Skeletal muscle satellite cell (primary cell): ENCODE results near the gene SMAD6.
A peak's percentile ranks its signal among the peaks of the same experiment; 100 is the strongest.

ENCODE experiments used
- H3K27me3 ChIP-seq: 2 replicates; pipeline ENCODE4 v1.7.0; 2013; ENCODE audit warnings: low read length; ENCODE audit not compliant: control insufficient read depth, insufficient read depth
- H3K36me3 ChIP-seq: 2 replicates; pipeline ENCODE4 v1.7.0; 2013; ENCODE audit warnings: mild to moderate bottlenecking, control low read depth, low read length; ENCODE audit not compliant: insufficient read depth
- H3K4me1 ChIP-seq: 2 replicates; pipeline ENCODE4 v1.7.0; 2013; ENCODE audit warnings: low read length; ENCODE audit not compliant: control insufficient read depth, insufficient read depth
- H3K4me2 ChIP-seq: 2 replicates; pipeline ENCODE4 v1.7.0; 2013; ENCODE audit warnings: mild to moderate bottlenecking, low read length
- H3K4me3 ChIP-seq: 2 replicates; pipeline ENCODE4 v1.7.0; 2013; ENCODE audit warnings: low read length
- H3K9ac ChIP-seq: 2 replicates; pipeline ENCODE4 v1.7.0; 2013; ENCODE audit warnings: mild to moderate bottlenecking, low read depth, low read length, moderate library complexity
- H3K9me3 ChIP-seq: replicated peaks from 2 replicates; pipeline ENCODE4 v1.7.0; 2013; ENCODE audit warnings: mild to moderate bottlenecking, control low read depth, low read length

Gene SMAD6

DNA sequence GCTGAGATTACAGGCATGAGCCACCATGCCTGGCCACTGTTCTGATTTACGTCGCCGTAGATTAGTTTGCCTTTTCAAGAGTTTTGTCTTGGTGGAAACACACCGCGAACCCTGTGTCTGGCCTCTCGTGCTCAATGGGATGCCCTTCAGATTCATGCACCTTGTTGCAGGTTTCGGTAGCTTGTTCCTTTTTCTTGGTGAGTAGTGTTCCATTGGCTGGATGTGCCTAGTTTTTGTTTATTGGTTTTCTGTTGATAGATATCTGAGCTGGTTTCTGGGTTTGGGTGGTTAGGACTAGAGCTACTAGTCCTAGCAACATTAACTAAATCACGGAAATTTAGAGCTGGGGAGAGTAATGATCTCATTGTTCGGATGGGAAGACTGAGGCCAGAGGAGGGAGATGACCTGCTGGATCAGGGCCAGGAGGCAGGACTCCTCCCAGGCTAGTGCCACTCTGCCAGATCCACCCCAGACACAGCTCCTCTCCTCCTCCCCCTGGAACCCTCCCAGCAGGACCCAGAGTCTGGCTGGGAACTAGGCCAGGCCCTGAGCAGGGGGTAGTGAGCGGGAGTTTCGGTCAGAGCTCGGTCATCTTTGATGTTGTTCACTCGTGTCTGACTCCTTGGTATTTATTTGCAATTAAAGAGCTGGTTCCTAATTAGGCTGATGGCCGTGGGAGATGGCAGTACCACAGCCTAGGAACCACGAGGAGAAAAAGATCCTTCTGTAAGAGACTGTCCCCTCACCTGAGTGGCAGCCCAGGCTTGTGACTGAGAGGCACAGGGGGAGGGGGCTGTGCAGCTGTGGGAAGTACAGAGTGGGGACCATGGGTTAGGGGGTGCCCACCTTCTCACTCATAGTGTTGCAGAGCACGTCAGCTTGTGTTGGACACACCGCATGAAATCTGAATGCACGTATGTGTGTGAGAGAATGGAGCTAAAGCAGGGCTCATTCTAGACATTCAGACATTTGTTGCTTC, 73.4 kb downstream of the SMAD6 start:
- H3K27me3 ChIP-seq: no peaks in the 10 kb centered on the region
- H3K9ac ChIP-seq: no peak overlapping the region
- H3K4me1 ChIP-seq: peaks cover 38% of the 10 kb centered on the region
- no peaks in the 10 kb centered on the region for H3K36me3 ChIP-seq
- no peak overlapping the region for H3K4me3 ChIP-seq
- no peaks in the 10 kb centered on the region for H3K9me3 ChIP-seq
- no peak overlapping the region for H3K4me2 ChIP-seq

DNA sequence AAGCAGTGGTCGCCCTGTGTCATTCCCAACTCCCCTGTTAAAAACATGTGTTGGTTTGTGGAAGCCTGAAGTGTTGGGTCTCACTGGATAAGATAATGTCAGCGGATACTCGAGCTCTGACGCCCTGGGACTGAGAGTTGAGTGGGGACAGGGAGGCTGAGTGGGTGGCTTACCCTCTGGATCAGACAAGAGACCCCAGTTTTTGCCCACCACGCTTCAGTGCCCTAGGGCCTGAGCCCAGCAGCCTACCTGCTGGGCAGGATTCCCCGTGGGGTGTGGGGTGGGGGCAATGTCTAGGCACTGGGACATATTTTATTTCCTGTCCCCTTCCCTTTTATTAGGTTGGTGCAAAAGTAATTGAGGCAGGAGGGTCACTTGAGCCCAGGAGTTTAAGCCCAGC, 75.0 kb downstream of the SMAD6 start:
- Histone ChIP-seq H3K36me3 (no peaks in the 10 kb centered on the region), H3K4me1 (peaks cover 43% of the 10 kb centered on the region), H3K4me2 (no peak overlapping the region), H3K4me3 (no peak overlapping the region), H3K27me3 (no peaks in the 10 kb centered on the region), H3K9me3 (no peaks in the 10 kb centered on the region), H3K9ac (no peak overlapping the region)

DNA sequence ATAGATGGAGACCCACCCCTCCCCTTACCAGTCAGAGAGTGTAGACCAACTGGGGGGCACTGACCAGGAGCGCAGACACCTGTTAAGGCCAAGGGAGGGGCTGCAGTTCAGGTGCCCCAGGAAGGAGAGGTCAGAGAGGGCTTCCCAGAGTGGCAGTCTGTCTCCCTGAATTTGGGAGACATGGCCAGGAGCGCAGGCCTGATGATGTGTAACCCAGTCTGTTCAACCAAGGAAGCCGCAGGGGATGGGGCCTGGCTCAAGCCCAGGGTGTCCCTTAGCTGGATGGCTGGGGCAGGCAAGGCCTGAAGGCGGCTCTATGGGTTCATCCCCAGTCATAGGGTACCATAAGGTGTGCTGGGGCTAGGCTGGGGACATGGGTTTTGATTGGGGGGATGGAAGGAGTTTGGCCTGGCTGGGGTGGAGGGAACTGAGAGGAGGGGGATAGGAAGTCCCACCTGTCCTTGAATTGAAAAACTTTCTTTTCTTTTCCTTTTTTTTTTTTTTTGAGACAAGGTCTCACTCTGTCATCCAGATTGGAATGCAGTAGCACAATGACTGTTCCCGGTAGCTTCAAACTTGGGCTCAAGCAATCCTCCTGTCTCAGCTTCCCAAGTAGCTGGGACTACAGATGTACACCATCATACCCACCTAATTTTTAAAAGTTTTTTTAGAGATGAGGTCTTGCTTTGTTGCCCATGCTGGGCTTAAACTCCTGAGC, 75.7 kb downstream of the SMAD6 start:
- Histone ChIP-seq H3K4me3 (no peak overlapping the region), H3K36me3 (no peaks in the 10 kb centered on the region), H3K4me2 (no peak overlapping the region), H3K4me1 (peaks cover 43% of the 10 kb centered on the region), H3K9ac (no peak overlapping the region), H3K9me3 (no peaks in the 10 kb centered on the region), H3K27me3 (no peaks in the 10 kb centered on the region)

DNA sequence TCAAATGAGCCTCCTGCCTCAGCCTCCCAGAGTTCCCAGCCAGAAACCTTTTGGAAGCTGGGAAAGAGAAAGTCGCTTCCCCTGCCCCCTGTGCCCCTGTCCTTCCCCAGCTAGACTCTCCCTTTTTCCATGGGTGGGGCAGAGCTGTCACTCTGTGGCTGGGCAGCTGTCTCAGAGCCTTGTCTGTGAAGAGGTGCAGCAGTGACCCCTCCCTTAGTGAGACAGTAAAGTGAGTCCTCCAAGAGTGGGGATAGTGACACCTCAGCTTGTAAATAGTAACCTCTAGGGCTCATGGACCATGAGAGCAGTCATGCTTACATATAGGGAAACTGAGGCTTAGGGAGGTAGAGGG, 76.3 kb downstream of the SMAD6 start:
- no peak overlapping the region for H3K4me3 ChIP-seq
- no peak overlapping the region for H3K4me2 ChIP-seq
- H3K27me3 ChIP-seq: no peaks in the 10 kb centered on the region
- H3K9me3 ChIP-seq: no peaks in the 10 kb centered on the region
- no peak overlapping the region for H3K9ac ChIP-seq
- H3K4me1 ChIP-seq: peaks cover 40% of the 10 kb centered on the region
- H3K36me3 ChIP-seq: peaks cover 2% of the 10 kb centered on the region

DNA sequence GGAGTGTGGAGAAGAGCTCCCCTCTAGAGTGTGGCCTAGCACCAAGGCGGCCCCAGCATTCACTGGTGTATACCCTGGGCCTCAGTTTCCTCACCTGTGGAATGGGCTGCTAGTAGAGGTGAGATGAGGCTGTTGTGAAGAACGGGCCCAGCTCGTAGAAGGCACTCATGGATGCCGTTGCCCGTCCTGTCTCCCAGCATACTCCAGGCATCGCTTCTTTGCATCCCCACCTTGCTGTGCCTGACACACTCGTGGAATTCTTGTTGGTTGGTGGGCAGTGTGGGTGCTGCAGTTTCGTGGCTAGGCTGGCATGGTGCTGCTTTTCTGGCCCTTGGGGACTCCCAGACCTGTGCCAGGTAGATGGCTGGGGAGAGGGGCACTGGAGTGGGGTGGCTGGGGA, 76.7 kb downstream of the SMAD6 start:
- no peak overlapping the region for H3K4me3 ChIP-seq
- peaks cover 6% of the 10 kb centered on the region for H3K36me3 ChIP-seq
- no peaks in the 10 kb centered on the region for H3K9me3 ChIP-seq
- no peaks in the 10 kb centered on the region for H3K27me3 ChIP-seq
- peaks cover 36% of the 10 kb centered on the region for H3K4me1 ChIP-seq
- no peak overlapping the region for H3K9ac ChIP-seq
- H3K4me2 ChIP-seq: no peak overlapping the region

DNA sequence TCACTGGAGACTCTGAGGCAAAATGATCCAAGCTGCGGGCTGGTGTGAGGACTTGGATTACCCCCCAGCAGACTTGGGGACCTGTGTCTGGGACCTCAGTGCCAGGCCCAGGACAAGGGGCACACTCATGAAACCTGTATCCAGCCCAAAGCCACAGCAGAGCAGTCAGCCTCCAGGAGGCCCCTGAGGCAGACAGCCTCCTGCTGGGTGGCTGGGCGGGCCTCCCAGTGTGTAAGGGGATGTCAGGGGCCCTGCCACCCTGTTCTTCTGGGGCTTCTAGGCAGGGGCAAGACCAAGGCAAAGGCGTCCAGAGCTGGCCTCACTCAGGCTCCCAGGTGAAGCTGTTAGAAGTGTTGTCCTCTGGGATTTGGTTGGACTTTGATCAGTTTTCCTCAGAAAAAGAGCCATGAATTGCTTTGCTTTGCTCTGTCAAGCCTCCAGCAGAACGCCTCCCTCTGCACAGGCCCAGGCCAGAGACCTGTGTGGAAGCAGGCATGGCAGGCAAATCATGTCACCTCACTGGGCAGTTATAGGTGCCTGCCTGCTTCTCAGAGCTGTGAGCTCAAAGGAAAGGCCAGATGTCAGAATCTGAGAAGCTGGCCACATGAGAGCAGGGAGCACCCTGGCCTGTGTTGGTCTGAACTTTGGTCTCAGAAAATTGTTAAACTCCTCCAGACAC, 77.4 kb downstream of the SMAD6 start:
- Histone ChIP-seq H3K4me3 (no peak overlapping the region), H3K27me3 (no peaks in the 10 kb centered on the region), H3K4me2 (peak overlapping the region; percentile 45), H3K4me1 (peaks cover 30% of the 10 kb centered on the region), H3K9me3 (no peaks in the 10 kb centered on the region), H3K9ac (no peak overlapping the region), H3K36me3 (peaks cover 6% of the 10 kb centered on the region)

DNA sequence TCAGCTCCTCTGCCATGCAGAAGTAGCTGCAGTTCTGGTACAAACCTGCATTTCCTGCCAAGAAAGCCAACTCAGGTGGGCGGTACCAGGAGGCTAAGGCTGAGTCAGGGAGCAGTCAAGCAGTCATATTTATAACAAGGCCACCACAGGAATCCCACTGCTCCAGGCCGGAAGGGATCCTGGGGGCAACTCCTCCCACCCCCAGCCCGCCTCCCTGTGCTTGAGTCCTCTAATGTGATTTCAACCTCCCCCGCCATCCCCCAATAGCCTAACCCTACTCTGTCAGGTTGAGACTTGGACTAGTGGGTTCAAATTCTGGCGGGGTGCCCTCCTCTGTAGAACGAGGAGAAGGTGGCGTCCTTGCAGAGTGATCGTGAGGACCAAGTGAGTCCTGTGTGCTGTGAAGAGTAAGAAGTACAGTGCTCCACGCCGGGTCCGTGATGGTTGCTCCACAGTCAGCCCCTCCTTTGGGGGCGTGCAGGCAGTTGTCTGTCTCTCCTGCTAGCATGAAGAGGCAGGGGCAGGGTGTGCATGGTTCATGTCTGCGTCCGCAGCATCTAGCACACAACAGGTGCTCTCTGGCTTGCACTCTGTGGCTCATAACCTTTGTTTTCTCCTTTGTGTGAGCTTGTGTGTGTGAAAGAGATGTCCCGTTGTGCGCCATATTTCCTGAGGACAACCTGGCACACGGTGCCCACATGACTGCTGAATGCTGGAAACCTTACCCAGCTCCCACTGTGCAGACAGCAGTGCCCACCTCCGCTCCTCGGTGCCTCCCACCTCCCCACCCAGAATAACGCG, 78.3 kb downstream of the SMAD6 start:
- peaks cover 30% of the 10 kb centered on the region for H3K4me1 ChIP-seq
- H3K9ac ChIP-seq: no peak overlapping the region
- no peaks in the 10 kb centered on the region for H3K27me3 ChIP-seq
- H3K4me2 ChIP-seq: peak overlapping the region; percentile 45
- no peaks in the 10 kb centered on the region for H3K9me3 ChIP-seq
- no peak overlapping the region for H3K4me3 ChIP-seq
- H3K36me3 ChIP-seq: peaks cover 6% of the 10 kb centered on the region

DNA sequence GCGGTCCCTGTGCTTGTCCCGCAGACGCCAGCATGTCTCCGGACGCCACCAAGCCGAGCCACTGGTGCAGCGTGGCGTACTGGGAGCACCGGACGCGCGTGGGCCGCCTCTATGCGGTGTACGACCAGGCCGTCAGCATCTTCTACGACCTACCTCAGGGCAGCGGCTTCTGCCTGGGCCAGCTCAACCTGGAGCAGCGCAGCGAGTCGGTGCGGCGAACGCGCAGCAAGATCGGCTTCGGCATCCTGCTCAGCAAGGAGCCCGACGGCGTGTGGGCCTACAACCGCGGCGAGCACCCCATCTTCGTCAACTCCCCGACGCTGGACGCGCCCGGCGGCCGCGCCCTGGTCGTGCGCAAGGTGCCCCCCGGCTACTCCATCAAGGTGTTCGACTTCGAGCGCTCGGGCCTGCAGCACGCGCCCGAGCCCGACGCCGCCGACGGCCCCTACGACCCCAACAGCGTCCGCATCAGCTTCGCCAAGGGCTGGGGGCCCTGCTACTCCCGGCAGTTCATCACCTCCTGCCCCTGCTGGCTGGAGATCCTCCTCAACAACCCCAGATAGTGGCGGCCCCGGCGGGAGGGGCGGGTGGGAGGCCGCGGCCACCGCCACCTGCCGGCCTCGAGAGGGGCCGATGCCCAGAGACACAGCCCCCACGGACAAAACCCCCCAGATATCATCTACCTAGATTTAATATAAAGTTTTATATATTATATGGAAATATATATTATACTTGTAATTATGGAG, 79.1 kb downstream of the SMAD6 start:
- no peaks in the 10 kb centered on the region for H3K9me3 ChIP-seq
- H3K4me3 ChIP-seq: no peak overlapping the region
- no peak overlapping the region for H3K4me2 ChIP-seq
- no peak overlapping the region for H3K9ac ChIP-seq
- no peaks in the 10 kb centered on the region for H3K27me3 ChIP-seq
- H3K36me3 ChIP-seq: peaks cover 6% of the 10 kb centered on the region
- peaks cover 27% of the 10 kb centered on the region for H3K4me1 ChIP-seq

DNA sequence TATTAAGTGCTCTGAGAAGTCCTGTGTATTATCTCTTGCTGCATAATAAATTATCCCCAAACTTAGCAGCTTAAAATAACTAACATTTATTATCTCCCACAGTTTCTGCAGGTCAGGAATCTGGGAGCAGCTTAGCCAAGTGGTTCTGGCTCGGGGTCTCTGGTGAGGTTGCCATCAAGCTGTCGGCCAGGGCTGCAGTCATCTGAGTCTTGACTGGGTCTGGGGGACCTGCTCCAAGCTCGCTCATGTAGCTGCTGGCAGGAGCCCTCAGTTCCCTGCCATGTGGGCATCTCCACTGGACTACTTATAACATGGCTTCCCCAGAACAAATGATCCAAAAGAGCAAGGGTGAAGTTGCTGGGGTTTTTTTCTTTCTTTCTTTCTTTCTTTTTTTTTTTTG, 80.7 kb downstream of the SMAD6 start:
- H3K36me3 ChIP-seq: peaks cover 6% of the 10 kb centered on the region
- no peaks in the 10 kb centered on the region for H3K9me3 ChIP-seq

DNA sequence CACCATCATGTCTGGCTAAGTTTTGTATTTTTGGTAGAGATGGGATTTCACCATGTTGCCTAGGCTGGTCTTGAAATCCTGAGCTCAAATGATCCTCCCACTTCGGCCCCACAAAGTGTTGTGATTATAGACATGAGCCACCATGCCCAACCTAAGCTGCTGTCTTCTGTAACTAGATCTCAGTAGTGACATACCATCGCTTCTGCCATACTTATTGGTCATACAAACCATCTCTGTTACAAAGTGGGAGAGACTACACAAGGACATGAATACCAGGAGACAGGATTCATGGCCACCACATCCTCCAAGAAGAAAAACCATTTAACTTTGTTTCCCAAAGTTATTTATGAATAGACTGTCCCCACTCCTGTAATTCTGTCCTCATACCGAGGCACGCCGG, 81.3 kb downstream of the SMAD6 start:
- Histone ChIP-seq H3K4me1 (peaks cover 24% of the 10 kb centered on the region), H3K27me3 (no peaks in the 10 kb centered on the region), H3K4me2 (no peak overlapping the region), H3K9me3 (no peaks in the 10 kb centered on the region), H3K4me3 (no peak overlapping the region), H3K36me3 (peaks cover 6% of the 10 kb centered on the region), H3K9ac (no peak overlapping the region)

More for the DNA sequence above, 80.7 kb downstream of the SMAD6 start:
- H3K4me1 ChIP-seq: peaks cover 27% of the 10 kb centered on the region
- H3K4me3 ChIP-seq: no peak overlapping the region
- H3K9ac ChIP-seq: no peak overlapping the region
- H3K4me2 ChIP-seq: no peak overlapping the region
- no peaks in the 10 kb centered on the region for H3K27me3 ChIP-seq
